HEK293 (cell line): ENCODE data around the gene ASB16.

ENCODE experiments used
- FEZF1 ChIP-seq: fragments of 450-650 bp; formaldehyde crosslinking; IDR thresholded peaks from 2 replicates; pipeline ENCODE4 v1.5.1; 2016; ENCODE audit warnings: missing biosample characterization, missing genetic modification characterization
- IKZF3 ChIP-seq: fragments of 450-650 bp; IDR thresholded peaks from 2 replicates; pipeline ENCODE4 v1.5.0; 2018; ENCODE audit warnings: missing biosample characterization, mild to moderate bottlenecking, missing genetic modification characterization, moderate library complexity
- OSR2 ChIP-seq: fragments of 450-650 bp; formaldehyde crosslinking; IDR thresholded peaks from 2 replicates; pipeline ENCODE4 v1.5.1; 2016; ENCODE audit warnings: missing biosample characterization, missing genetic modification characterization
- SP2 ChIP-seq: fragments of 450-650 bp; formaldehyde crosslinking; IDR thresholded peaks from 2 replicates; pipeline ENCODE4 v1.5.1; 2016; ENCODE audit warnings: missing biosample characterization, missing genetic modification characterization
- YY1 ChIP-seq: fragments of 450-650 bp; formaldehyde crosslinking; IDR thresholded peaks from 2 replicates; pipeline ENCODE4 v1.5.1; 2018; ENCODE audit warnings: missing biosample characterization, missing genetic modification characterization
- ZFP37 ChIP-seq: fragments of 450-650 bp; formaldehyde crosslinking; IDR thresholded peaks from 2 replicates; pipeline ENCODE4 v1.5.1; 2016; ENCODE audit warnings: missing biosample characterization, missing genetic modification characterization
- ZFP41 ChIP-seq: fragments of 450-650 bp; formaldehyde crosslinking; IDR thresholded peaks from 2 replicates; pipeline ENCODE4 v1.5.1; 2016; ENCODE audit warnings: missing biosample characterization, missing genetic modification characterization, borderline replicate concordance
- ZNF2 ChIP-seq: fragments of 450-650 bp; formaldehyde crosslinking; IDR thresholded peaks from 2 replicates; pipeline ENCODE4 v1.5.1; 2016; ENCODE audit warnings: missing biosample characterization, missing genetic modification characterization
- ZNF23 ChIP-seq: fragments of 450-650 bp; formaldehyde crosslinking; IDR thresholded peaks from 2 replicates; pipeline ENCODE4 v1.5.1; 2016; ENCODE audit warnings: missing biosample characterization, missing genetic modification characterization, borderline replicate concordance
- ZNF311 ChIP-seq: fragments of 450-650 bp; formaldehyde crosslinking; IDR thresholded peaks from 2 replicates; pipeline ENCODE4 v1.5.1; 2017; ENCODE audit warnings: missing biosample characterization, missing genetic modification characterization, borderline replicate concordance
- ZNF335 ChIP-seq: fragments of 450-650 bp; formaldehyde crosslinking; conservative IDR thresholded peaks from 2 replicates; pipeline ENCODE4 v1.5.1; 2016; ENCODE audit warnings: missing biosample characterization, missing genetic modification characterization
- ZNF366 ChIP-seq: fragments of 450-650 bp; formaldehyde crosslinking; conservative IDR thresholded peaks from 2 replicates; pipeline ENCODE4 v1.5.1; 2016; ENCODE audit warnings: missing biosample characterization, missing genetic modification characterization
- ZNF37A ChIP-seq: fragments of 450-650 bp; IDR thresholded peaks from 2 replicates; pipeline ENCODE4 v1.5.1; 2018; ENCODE audit warnings: missing biosample characterization, missing genetic modification characterization
- ZNF426 ChIP-seq: fragments of 450-650 bp; formaldehyde crosslinking; IDR thresholded peaks from 2 replicates; pipeline ENCODE4 v1.5.1; 2017; ENCODE audit warnings: missing biosample characterization, missing genetic modification characterization, mild to moderate bottlenecking, inconsistent platforms, moderate library complexity
- ZNF521 ChIP-seq: fragments of 450-650 bp; formaldehyde crosslinking; IDR thresholded peaks from 2 replicates; pipeline ENCODE4 v1.5.1; 2017; ENCODE audit warnings: missing biosample characterization, mild to moderate bottlenecking, missing genetic modification characterization
- ZNF626 ChIP-seq: fragments of 450-650 bp; sonication (Bioruptor Pico); formaldehyde crosslinking; IDR thresholded peaks from 2 replicates; pipeline ENCODE4 v1.5.1; 2018; ENCODE audit warnings: missing biosample characterization, missing genetic modification characterization, inconsistent platforms
- ZNF777 ChIP-seq: fragments of 450-650 bp; formaldehyde crosslinking; IDR thresholded peaks from 2 replicates; pipeline ENCODE4 v1.5.1; 2017; ENCODE audit warnings: missing biosample characterization, missing genetic modification characterization, borderline replicate concordance
- ZNF837 ChIP-seq: fragments of 450-650 bp; formaldehyde crosslinking; IDR thresholded peaks from 2 replicates; pipeline ENCODE4 v1.5.1; 2016; ENCODE audit warnings: missing biosample characterization, missing genetic modification characterization
- ZXDB ChIP-seq: fragments of 450-650 bp; formaldehyde crosslinking; IDR thresholded peaks from 2 replicates; pipeline ENCODE4 v1.5.1; 2016; ENCODE audit warnings: missing biosample characterization, missing genetic modification characterization
- TF ChIP-seq, protein P1 (sequence below): fragments of 450-650 bp; formaldehyde crosslinking; IDR thresholded peaks from 2 replicates; pipeline ENCODE4 v1.5.1; 2016; ENCODE audit warnings: missing biosample characterization, missing genetic modification characterization
- TF ChIP-seq, protein P2 (sequence below): fragments of 450-650 bp; formaldehyde crosslinking; IDR thresholded peaks from 2 replicates; pipeline ENCODE4 v1.5.1; 2016; ENCODE audit warnings: missing biosample characterization, missing genetic modification characterization
- TF ChIP-seq, protein P3 (sequence below): fragments of 450-650 bp; formaldehyde crosslinking; IDR thresholded peaks from 2 replicates; pipeline ENCODE4 v1.5.1; 2016; ENCODE audit warnings: missing biosample characterization, missing genetic modification characterization
- TF ChIP-seq, protein P4 (sequence below): fragments of 450-650 bp; formaldehyde crosslinking; optimal IDR thresholded peaks from 2 replicates; pipeline ENCODE3; 2016; ENCODE audit warnings: missing biosample characterization, mild to moderate bottlenecking, missing genetic modification characterization
- TF ChIP-seq, protein P5 (sequence below): fragments of 450-650 bp; formaldehyde crosslinking; IDR thresholded peaks from 2 replicates; pipeline ENCODE4 v1.5.1; 2016; ENCODE audit warnings: missing biosample characterization, missing genetic modification characterization
- TF ChIP-seq, protein P6 (sequence below): fragments of 450-650 bp; formaldehyde crosslinking; IDR thresholded peaks from 2 replicates; pipeline ENCODE4 v1.5.1; 2017; ENCODE audit warnings: missing biosample characterization, mild to moderate bottlenecking, missing genetic modification characterization, moderate library complexity
- TF ChIP-seq, protein P7 (sequence below): fragments of 450-650 bp; formaldehyde crosslinking; IDR thresholded peaks from 2 replicates; pipeline ENCODE4 v1.5.1; 2016; ENCODE audit warnings: missing biosample characterization, missing genetic modification characterization

ASB16 gene

DNA sequence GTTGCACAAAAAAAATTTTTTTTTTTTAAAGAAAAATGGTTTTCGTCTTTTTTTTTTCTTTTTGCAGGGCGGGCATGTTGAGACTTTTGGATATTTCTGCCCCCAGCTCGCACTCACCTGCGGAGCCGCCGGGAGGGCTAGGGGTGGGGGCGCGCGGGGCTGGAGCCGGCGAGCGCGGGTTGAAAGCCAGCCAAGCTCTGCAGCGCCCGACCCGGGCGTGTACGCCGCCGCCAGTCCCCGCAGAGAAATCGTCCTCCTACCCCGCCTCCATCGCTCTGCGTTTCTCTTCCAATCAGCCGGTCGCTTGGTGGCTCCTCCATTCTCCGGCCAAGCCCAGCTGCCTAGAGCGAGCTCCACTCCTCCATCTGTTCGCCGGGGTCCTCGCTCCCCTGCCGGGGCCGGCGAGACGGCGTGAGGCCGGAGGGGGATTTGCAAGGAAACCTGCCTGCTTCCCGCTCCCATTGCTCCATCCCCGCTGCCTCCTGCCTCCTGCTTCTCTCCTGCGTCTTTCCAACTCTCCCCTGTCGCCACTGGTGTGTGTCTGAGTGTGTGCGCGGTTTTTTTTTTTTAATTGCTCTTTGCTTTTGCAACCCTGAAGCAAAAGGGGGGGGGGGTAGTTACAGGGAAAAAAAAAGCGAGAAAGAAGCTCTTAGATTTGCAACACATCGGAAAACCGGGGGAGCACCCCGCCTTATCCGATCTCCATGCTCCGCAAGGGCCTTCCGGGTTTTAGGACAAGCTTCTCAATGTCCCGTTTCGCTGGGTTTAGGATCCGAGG lies 50.8 kb downstream of the ASB16 start (continued):
- no peak for TF ChIP-seq ZNF777 (tag by site-specific recombination)
- peak; percentile 66 for TF ChIP-seq IKZF3
- TF ChIP-seq ZNF311 (tag by site-specific recombination), result no peak
- TF ChIP-seq ZNF2 (tag by site-specific recombination), result peak; percentile 42; the same call in 1 of the 2 replicates
- peak; percentile 33; the same call in 1 of the 2 replicates for TF ChIP-seq YY1 (tag by site-specific recombination)
- no peak for TF ChIP-seq ZNF626 (tag by site-specific recombination)
- no peak for TF ChIP-seq ZNF37A (tag by site-specific recombination)
- TF ChIP-seq ZNF426 (tag by site-specific recombination), result no peak
- TF ChIP-seq, protein P1, sequence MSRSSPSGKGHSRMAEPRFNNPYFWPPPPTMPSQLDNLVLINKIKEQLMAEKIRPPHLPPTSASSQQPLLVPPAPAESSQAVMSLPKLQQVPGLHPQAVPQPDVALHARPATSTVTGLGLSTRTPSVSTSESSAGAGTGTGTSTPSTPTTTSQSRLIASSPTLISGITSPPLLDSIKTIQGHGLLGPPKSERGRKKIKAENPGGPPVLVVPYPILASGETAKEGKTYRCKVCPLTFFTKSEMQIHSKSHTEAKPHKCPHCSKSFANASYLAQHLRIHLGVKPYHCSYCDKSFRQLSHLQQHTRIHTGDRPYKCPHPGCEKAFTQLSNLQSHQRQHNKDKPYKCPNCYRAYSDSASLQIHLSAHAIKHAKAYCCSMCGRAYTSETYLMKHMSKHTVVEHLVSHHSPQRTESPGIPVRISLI (tag by site-specific recombination), result peak; percentile 35; the same call in 1 of the 2 replicates
- no peak for TF ChIP-seq OSR2 (tag by site-specific recombination)
- TF ChIP-seq FEZF1, result no peak
- TF ChIP-seq, protein P2, sequence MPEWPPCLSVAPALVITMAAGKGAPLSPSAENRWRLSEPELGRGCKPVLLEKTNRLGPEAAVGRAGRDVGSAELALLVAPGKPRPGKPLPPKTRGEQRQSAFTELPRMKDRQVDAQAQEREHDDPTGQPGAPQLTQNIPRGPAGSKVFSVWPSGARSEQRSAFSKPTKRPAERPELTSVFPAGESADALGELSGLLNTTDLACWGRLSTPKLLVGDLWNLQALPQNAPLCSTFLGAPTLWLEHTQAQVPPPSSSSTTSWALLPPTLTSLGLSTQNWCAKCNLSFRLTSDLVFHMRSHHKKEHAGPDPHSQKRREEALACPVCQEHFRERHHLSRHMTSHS (tag by site-specific recombination), result no peak
- peak; percentile 86; the same call in 1 of the 2 replicates for TF ChIP-seq ZNF335
- peak; percentile 80 for TF ChIP-seq SP2
- TF ChIP-seq, protein P3, sequence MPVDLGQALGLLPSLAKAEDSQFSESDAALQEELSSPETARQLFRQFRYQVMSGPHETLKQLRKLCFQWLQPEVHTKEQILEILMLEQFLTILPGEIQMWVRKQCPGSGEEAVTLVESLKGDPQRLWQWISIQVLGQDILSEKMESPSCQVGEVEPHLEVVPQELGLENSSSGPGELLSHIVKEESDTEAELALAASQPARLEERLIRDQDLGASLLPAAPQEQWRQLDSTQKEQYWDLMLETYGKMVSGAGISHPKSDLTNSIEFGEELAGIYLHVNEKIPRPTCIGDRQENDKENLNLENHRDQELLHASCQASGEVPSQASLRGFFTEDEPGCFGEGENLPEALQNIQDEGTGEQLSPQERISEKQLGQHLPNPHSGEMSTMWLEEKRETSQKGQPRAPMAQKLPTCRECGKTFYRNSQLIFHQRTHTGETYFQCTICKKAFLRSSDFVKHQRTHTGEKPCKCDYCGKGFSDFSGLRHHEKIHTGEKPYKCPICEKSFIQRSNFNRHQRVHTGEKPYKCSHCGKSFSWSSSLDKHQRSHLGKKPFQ (tag by site-specific recombination), result no peak
- TF ChIP-seq ZXDB (tag by site-specific recombination), result no peak
- TF ChIP-seq, protein P4, sequence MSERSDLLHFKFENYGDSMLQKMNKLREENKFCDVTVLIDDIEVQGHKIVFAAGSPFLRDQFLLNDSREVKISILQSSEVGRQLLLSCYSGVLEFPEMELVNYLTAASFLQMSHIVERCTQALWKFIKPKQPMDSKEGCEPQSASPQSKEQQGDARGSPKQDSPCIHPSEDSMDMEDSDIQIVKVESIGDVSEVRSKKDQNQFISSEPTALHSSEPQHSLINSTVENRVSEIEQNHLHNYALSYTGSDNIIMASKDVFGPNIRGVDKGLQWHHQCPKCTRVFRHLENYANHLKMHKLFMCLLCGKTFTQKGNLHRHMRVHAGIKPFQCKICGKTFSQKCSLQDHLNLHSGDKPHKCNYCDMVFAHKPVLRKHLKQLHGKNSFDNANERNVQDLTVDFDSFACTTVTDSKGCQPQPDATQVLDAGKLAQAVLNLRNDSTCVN, result peak; percentile 86
- TF ChIP-seq ZFP41 (tag by site-specific recombination), result no peak
- TF ChIP-seq ZNF837 (tag by site-specific recombination), result 0 out of 2 replicates have a peak, but pooled peaks have one; percentile 81
- TF ChIP-seq, protein P5, sequence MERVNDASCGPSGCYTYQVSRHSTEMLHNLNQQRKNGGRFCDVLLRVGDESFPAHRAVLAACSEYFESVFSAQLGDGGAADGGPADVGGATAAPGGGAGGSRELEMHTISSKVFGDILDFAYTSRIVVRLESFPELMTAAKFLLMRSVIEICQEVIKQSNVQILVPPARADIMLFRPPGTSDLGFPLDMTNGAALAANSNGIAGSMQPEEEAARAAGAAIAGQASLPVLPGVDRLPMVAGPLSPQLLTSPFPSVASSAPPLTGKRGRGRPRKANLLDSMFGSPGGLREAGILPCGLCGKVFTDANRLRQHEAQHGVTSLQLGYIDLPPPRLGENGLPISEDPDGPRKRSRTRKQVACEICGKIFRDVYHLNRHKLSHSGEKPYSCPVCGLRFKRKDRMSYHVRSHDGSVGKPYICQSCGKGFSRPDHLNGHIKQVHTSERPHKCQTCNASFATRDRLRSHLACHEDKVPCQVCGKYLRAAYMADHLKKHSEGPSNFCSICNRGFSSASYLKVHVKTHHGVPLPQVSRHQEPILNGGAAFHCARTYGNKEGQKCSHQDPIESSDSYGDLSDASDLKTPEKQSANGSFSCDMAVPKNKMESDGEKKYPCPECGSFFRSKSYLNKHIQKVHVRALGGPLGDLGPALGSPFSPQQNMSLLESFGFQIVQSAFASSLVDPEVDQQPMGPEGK (tag by site-specific recombination), result peak; percentile 85
- TF ChIP-seq, protein P6, sequence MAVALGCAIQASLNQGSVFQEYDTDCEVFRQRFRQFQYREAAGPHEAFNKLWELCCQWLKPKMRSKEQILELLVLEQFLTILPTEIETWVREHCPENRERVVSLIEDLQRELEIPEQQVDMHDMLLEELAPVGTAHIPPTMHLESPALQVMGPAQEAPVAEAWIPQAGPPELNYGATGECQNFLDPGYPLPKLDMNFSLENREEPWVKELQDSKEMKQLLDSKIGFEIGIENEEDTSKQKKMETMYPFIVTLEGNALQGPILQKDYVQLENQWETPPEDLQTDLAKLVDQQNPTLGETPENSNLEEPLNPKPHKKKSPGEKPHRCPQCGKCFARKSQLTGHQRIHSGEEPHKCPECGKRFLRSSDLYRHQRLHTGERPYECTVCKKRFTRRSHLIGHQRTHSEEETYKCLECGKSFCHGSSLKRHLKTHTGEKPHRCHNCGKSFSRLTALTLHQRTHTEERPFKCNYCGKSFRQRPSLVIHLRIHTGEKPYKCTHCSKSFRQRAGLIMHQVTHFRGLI (tag by site-specific recombination), result peak; percentile 93
- no peak for TF ChIP-seq ZNF521 (tag by site-specific recombination)
- peak; percentile 28; the same call in 1 of the 2 replicates for TF ChIP-seq ZFP37 (tag by site-specific recombination)
- no peak for TF ChIP-seq ZNF23 (tag by site-specific recombination)
- peak; percentile 53; the same call in 1 of the 2 replicates for TF ChIP-seq ZNF366 (tag by site-specific recombination)
- TF ChIP-seq, protein P7, sequence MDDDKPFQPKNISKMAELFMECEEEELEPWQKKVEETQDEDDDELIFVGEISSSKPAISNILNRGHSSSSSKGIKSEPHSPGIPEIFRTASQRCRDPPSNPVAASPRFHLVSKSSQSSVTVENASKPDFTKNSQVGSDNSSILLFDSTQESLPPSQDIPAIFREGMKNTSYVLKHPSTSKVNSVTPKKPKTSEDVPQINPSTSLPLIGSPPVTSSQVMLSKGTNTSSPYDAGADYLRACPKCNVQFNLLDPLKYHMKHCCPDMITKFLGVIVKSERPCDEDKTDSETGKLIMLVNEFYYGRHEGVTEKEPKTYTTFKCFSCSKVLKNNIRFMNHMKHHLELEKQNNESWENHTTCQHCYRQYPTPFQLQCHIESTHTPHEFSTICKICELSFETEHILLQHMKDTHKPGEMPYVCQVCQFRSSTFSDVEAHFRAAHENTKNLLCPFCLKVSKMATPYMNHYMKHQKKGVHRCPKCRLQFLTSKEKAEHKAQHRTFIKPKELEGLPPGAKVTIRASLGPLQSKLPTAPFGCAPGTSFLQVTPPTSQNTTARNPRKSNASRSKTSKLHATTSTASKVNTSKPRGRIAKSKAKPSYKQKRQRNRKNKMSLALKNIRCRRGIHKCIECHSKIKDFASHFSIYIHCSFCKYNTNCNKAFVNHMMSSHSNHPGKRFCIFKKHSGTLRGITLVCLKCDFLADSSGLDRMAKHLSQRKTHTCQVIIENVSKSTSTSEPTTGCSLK (tag by site-specific recombination), result no peak
